Choroid plexus epithelial cell (primary cell): ENCODE measurements around the gene SLC27A1.
A peak's percentile ranks its signal among the peaks of the same experiment; 100 is the strongest.

Source experiments
- DNase-seq: peaks from one replicate; pipeline ENCODE4 v3.0.0-alpha.2; 2010; ENCODE audit warnings: low read depth
- H3K4me3 ChIP-seq: 2 replicates; pipeline ENCODE4 v1.5.1; 2011; ENCODE audit warnings: low read depth, mild to moderate bottlenecking, control low read depth, low read length, moderate library complexity
- TF ChIP-seq, protein P1 (sequence below): conservative IDR thresholded peaks from 2 replicates; pipeline ENCODE4 v1.5.1; 2011; ENCODE audit warnings: low read depth, mild to moderate bottlenecking, control low read depth, inconsistent platforms, low read length, moderate library complexity

The SLC27A1 gene

GRCh38 chr19:17457616-17458015, 12.7 kb upstream of the SLC27A1 start:
- H3K4me3 ChIP-seq, result no peak overlapping the region
- DNase-seq, result no peak
- TF ChIP-seq, protein P1, sequence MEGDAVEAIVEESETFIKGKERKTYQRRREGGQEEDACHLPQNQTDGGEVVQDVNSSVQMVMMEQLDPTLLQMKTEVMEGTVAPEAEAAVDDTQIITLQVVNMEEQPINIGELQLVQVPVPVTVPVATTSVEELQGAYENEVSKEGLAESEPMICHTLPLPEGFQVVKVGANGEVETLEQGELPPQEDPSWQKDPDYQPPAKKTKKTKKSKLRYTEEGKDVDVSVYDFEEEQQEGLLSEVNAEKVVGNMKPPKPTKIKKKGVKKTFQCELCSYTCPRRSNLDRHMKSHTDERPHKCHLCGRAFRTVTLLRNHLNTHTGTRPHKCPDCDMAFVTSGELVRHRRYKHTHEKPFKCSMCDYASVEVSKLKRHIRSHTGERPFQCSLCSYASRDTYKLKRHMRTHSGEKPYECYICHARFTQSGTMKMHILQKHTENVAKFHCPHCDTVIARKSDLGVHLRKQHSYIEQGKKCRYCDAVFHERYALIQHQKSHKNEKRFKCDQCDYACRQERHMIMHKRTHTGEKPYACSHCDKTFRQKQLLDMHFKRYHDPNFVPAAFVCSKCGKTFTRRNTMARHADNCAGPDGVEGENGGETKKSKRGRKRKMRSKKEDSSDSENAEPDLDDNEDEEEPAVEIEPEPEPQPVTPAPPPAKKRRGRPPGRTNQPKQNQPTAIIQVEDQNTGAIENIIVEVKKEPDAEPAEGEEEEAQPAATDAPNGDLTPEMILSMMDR, result no peak

DNA sequence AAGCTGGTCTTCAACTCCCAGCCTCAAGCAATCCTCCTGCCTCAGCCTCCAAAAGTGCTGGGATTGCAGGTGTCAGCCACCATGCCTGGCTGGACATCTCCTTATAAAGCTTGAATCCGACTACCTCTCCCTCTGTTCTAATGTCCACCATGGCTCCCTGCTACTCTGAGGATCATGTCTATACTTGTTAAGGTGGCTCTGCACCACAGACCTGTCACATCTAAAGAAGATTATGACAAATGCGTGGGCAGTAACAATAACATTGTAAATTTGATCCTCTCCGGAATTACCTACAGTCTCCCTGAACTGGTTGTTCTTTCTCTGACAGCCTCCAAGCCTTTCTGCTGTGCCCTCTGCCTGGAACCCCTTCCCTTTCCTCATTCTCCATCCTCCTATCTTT, 11.4 kb upstream of the SLC27A1 start:
- DNase-seq, result no peak
- TF ChIP-seq, protein P1, result no peak
- H3K4me3 ChIP-seq, result no peak overlapping the region

- no peak for DNase-seq
Measured at GRCh38 chr19:17460372-17461230, 9.7 kb upstream of the SLC27A1 start, which contains the start of gene NXNL1. NXNL1 (minus strand) TSS chr19:17460926; CDS start chr19:17460869, 57 bp downstream.

GRCh38 chr19:17466487-17466850, 3.9 kb upstream of the SLC27A1 start:
- DNase-seq, result no peak
- TF ChIP-seq, protein P1, result no peak
- H3K4me3 ChIP-seq, result no peak overlapping the region

More at GRCh38 chr19:17460372-17461230, 9.7 kb upstream of the SLC27A1 start, which contains the start of gene NXNL1:
- H3K4me3 ChIP-seq, result no peak within 1 kb of the TSS
- TF ChIP-seq, protein P1, result no peak

DNA sequence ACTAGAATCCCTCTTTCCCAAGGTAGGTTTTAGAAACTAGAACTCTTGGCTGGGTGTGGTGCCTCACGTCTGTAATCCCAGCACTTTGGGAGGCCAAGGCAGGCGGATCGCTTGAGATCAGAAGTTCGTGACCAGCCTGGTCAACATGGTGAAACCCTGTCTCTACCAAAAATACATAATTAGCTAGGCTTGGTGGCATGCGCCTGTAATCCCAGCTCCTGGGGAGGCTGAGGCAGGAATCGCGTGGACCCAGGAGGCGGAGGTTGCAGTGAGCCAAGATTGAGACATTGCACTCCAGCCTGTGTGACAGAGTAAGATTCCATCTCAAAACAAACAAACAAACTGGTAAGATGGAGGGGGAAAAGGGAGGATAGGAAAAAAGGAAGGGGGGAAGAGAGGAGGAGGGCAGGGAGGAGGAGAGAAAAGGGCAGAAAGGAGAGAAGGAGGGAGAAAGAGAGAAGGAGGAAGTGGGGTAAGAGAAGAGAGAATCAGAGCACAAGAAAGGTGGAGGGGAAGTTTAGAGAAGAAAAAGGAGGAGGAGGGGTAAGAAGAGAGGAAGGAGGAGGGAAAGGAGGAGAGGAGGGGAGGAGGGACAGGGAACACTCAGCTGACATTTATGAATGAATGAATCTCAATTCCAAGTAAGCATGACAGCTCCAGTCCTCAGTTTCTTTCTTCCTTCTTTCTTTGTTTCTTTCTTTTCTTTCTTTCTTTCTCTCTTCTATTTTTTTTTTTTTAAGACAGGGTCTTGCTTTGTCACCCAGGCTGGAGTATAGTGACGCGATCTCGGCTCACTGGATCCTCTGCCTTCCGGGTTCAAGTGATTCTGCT, 2.6 kb upstream of the SLC27A1 start:
- no peak overlapping the region for H3K4me3 ChIP-seq
- no peak for DNase-seq
- TF ChIP-seq, protein P1, result no peak

DNA sequence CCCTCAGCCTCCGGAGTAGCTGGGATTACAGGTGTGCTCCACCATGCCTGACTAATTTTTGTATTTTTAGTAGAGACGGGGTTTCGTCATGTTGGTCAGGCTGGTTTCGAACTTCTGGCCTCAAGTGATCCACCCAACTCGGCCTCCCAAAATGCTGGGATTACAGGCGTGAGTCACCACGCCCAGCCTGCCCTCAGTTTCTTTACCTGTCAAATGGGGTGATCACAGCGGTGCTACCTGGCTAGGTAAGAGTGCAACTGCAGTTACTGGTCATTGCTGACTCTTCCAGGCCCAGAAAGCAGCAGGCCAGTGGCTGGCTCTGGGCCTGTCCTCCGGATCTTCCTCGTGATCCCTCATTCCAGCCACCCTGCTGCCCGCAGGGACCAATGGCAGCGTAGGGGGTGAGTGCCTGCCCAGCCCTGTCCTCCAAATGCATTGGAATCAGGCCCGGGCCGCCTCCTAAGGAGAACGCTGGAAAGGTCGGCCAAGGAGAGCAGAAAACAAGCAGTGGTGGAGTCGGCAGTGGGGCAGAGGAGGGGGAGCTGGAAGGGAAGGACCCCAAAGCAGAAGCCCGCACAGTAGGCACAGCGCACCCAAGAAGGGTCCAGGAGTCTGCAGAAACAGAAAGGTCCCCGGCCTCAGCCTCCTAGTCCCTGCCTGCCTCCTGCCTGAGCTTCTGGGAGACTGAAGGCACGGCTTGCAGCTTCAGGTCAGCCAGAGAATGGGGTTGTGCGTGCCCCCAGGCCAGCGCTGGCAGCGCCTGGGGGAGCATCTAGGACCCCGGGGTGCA, 1.8 kb upstream of the SLC27A1 start:
- DNase-seq, result peak; percentile 26
- TF ChIP-seq, protein P1, result no peak
- peak overlapping the region; percentile 78 for H3K4me3 ChIP-seq
